ES-I3 (cell line): Measurements from ENCODE around the gene CFAP251.

Experiments
- H3K36me3 ChIP-seq: 2 replicates; pipeline ENCODE4 v1.6.1; 2013; ENCODE audit warnings: mild to moderate bottlenecking, low read length, control low read depth, moderate library complexity; ENCODE audit not compliant: insufficient read depth
- H3K4me1 ChIP-seq: 2 replicates; pipeline ENCODE4 v1.6.1; 2013; ENCODE audit warnings: mild to moderate bottlenecking, control low read depth, low read length; ENCODE audit not compliant: insufficient read depth
- H3K9ac ChIP-seq: 2 replicates; pipeline ENCODE4 v1.6.1; 2013; ENCODE audit warnings: low read depth, mild to moderate bottlenecking, low read length, moderate library complexity
- H3K9me3 ChIP-seq: 2 replicates; pipeline ENCODE4 v1.6.1; 2013; ENCODE audit warnings: mild to moderate bottlenecking, low read length, moderate library complexity; ENCODE audit not compliant: control insufficient read depth, insufficient read depth

The CFAP251 gene

DNA sequence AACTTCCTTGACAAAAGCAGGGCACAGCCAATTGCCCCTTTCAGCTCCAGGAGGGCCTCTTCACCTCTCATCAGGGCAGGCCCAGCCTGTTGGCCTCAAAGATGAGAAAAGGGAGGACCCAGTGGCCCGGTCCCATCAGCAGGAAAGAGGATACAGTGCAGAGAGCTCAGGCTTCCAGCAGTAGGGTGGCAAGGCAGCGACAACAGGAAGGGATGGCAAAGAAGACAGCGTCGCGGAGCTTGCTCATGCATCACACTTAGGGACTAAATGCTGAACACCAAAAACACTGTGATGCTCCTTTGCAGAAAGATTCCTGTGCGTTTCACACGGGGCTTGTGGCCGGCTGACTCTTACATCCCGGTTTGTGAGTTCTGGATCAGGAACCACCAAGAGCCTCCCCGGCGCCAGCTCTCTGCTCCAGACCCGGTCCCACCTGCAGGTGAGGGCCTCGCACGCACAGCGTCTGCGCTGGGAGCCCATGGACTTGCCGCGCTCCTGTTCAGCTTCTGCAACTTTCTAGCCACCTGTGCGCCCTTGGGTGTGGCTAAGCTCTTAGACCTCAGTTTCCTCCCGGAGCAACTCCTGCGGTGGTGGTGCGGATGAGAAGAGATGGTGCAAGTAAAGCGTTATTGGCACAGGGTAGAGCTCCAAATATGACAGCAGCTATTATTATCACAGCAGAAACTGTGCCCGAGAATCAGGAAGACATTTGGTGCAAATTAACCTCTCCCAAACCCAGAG is 88.0 kb downstream of the CFAP251 start:
- no peaks in the 10 kb centered on the region for H3K4me1 ChIP-seq
- H3K9ac ChIP-seq, result no peak overlapping the region
- H3K9me3 ChIP-seq, result no peaks in the 10 kb centered on the region
- no peaks in the 10 kb centered on the region for H3K36me3 ChIP-seq

DNA sequence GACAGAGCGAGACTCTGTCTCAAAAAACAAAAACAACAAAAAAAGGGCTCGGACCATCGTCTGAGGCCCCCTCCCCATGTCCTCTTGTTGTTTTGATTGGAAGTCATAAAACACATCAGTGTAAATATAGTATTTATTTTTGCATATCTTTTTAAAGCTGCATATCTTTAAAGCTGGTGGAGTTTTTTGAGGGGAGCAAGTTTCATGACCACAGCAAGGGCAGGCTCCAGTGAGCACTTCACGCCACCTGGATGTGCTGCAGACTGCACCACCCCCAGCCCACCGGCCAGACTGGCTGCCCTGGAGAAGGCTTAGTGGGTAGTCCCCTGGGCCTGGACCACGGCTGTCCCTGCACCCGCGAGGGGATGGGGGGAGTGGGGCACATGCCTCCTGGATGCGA is 91.3 kb downstream of the CFAP251 start:
- no peak overlapping the region for H3K9ac ChIP-seq
- no peaks in the 10 kb centered on the region for H3K4me1 ChIP-seq
- H3K9me3 ChIP-seq, result no peaks in the 10 kb centered on the region
- no peaks in the 10 kb centered on the region for H3K36me3 ChIP-seq

DNA sequence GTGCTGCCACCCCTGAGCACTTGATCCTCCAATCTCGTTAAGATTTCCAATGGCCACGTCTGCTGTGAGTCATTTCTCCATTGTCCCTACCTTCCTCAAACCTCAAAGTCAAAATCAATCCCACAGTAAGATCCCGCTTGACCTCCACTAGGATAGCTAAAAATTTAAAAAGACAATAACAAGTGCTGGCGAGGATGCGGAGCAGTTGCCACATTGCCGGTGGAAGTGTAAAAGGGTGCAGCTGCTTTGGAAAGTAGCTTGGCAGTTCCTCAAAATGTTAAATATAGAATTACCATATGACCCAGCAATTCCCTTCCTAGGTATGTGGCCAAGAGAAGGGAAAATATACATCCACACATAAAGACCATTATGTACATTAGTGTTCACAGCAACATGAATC is 93.8 kb downstream of the CFAP251 start:
- Histone ChIP-seq H3K9me3 (no peaks in the 10 kb centered on the region), H3K9ac (no peak overlapping the region), H3K36me3 (no peaks in the 10 kb centered on the region), H3K4me1 (no peaks in the 10 kb centered on the region)

DNA sequence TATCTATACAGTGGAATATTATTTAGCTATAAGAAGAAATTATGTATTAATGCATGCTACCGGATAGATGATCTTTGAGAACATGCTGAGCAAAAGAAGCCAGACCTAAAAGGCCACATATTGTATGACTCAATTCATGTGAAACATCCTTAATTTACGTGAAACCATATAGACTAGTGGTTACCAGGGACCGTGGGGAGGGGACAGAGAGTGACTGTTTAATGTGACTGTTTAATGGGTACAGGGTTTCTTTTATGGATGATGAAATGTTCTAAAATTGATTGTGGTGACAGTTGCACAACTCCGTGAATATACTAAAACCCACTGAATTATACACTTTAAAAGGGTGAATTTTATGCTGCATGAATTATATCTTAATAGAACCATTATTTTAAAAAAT is 94.7 kb downstream of the CFAP251 start:
- H3K9ac ChIP-seq, result no peak overlapping the region
- no peaks in the 10 kb centered on the region for H3K4me1 ChIP-seq
- no peaks in the 10 kb centered on the region for H3K9me3 ChIP-seq
- H3K36me3 ChIP-seq, result no peaks in the 10 kb centered on the region

DNA sequence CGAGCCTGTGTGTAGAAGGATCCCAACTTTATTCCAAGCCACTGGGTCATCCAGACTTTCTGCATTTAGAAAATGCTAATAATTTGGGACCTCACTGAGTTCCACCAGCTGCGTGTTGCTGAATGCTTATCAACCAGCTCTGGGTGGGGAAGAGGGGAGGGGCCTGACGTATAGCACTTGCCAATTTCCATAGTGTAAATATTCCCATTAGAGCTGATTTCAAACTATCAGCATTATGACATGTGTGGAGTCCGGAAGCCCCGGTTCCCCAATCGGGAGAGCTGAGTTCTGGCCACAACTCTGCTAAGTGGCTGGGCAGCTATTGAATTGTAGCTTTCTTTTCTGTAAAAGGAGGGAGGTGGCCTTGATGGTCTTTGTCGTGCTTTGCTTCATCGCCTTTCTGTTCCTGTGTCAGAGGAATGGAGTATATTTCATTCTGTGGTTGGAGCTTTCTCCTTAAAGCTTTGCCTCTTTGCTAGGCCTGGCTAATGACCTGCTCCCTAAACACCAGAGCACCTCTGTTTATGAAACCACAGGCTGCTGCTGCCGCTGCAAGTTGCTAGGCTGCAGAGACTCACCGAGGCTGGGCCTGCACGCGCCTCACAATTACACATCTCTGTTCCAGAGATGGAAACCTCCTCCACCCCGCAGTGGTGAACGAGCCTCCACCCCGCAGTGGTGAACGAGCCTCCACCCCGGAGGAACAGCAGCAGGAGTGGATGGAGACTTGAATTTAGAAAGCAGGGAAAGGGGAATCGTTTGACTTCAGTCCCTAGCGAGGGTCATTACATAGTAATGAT is 95.6 kb downstream of the CFAP251 start:
- no peaks in the 10 kb centered on the region for H3K4me1 ChIP-seq
- no peaks in the 10 kb centered on the region for H3K36me3 ChIP-seq
- no peak overlapping the region for H3K9ac ChIP-seq
- no peaks in the 10 kb centered on the region for H3K9me3 ChIP-seq

DNA sequence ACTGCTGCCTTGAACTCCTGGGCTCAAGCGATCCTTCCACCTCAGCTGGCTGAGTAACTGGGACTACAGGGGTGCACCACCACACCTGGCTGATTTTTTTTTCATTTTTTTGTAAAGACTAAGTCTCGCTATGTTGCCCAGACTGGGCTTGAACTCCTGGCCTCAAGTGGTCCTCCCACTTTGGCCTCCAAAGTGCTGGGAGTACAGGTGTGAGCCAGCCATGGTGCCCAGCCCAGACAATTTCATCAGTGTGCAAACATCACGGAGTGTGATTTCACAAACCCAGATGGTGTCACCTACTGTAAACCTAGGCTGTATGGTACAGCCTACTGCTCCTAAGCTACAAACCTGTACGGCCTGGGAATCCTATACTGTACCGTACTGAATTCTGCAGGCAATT is 96.4 kb downstream of the CFAP251 start:
- Histone ChIP-seq H3K36me3 (no peaks in the 10 kb centered on the region), H3K9ac (no peak overlapping the region), H3K9me3 (no peaks in the 10 kb centered on the region), H3K4me1 (no peaks in the 10 kb centered on the region)

DNA sequence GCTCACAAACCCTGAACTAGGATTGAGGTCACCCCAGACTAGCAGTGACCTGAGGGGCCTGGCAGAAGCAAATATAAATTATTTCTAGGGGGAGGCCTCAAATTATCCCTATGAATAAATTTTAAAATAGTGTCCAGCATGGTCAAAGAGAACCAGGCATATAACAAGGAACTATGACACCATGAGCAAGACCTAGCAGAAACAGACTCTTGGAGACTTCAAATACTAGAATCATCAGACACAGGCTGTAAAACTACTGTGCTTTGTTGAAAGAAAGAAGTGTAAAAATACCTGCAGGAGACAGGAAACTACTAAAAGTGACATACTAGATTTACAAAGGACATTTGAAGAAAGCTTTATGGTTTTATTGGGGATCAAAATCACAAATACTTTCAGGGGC is 100.1 kb downstream of the CFAP251 start:
- no peaks in the 10 kb centered on the region for H3K4me1 ChIP-seq
- no peaks in the 10 kb centered on the region for H3K36me3 ChIP-seq
- no peaks in the 10 kb centered on the region for H3K9me3 ChIP-seq
- no peak overlapping the region for H3K9ac ChIP-seq

DNA sequence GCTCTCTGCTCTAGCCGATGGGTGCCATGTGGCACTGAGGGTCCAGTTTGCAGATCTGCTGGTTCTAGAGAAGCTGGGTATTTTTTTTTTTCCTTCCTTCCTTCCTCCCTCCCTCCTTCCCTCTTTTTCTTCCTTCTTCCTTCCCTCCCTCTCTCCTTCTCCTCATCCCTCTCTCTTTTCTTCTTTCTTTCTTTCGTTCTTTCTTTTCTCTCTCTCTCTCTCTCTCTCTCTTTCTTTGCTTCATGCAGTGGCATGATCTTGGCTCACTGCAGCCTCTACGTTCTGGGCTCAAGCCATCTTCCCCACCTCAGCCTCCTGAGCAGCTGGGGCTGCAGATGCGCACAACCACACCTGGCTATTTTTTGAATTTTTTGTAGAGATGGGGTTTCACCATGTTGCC is 100.5 kb downstream of the CFAP251 start:
- no peaks in the 10 kb centered on the region for H3K36me3 ChIP-seq
- no peaks in the 10 kb centered on the region for H3K9me3 ChIP-seq
- H3K9ac ChIP-seq, result no peak overlapping the region
- no peaks in the 10 kb centered on the region for H3K4me1 ChIP-seq

DNA sequence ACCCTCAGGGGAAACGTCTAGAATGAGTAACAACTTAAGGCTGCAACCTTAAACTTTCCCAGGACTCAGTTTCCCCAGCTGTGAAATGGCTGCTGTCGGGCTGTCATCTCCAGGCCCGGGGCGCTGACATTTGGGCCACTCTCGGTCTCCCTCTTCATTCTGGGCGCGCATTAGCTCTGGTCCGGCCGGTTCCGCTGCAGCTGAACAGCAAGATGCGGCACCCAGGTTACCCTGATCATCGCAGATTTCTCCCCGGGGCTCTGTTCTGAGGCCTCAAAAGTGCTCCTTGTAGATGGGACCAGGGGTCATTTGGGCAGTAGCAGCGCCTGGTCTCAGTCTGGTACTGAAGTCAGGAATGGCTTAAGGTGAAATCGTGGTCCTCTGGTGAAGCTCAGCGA is 102.4 kb downstream of the CFAP251 start:
- H3K9me3 ChIP-seq, result no peaks in the 10 kb centered on the region
- H3K36me3 ChIP-seq, result no peaks in the 10 kb centered on the region
- H3K9ac ChIP-seq, result peak overlapping the region; percentile 55; the same call in 1 of the 2 replicates
- H3K4me1 ChIP-seq, result no peaks in the 10 kb centered on the region

DNA sequence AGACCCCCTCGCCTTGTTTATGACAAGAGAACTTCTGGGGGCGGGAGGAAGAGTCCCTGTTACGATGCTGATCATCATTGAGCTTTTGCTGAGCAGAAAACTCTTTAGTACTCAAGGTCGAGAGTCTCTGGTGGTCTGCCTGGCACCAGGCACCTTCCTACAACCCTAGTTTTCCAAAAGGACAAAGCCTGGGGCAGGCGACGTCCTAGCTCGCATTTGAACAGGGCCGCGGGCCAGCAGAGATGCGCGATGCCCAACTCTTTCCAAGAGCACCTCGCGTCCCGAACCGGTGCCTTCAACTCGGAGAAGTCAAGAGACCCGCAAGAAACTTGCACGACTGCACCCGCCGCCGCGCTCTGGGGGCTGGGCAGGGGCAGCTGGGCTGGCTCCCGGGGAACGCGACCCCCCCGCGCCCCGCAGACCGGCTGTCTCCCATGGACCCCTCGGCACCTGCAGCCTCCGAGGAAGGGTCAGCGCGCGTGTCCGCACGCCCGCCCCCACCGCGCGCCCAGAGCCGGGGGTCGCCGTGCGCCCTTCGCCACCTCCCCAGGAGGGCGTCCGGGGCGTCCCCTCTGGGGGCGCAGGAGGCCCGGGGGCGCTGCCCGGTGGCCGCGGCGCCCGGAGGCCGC is 102.9 kb downstream of the CFAP251 start:
- H3K4me1 ChIP-seq, result no peaks in the 10 kb centered on the region
- H3K9ac ChIP-seq, result peak overlapping the region; percentile 55
- H3K9me3 ChIP-seq, result no peaks in the 10 kb centered on the region
- H3K36me3 ChIP-seq, result no peaks in the 10 kb centered on the region

DNA sequence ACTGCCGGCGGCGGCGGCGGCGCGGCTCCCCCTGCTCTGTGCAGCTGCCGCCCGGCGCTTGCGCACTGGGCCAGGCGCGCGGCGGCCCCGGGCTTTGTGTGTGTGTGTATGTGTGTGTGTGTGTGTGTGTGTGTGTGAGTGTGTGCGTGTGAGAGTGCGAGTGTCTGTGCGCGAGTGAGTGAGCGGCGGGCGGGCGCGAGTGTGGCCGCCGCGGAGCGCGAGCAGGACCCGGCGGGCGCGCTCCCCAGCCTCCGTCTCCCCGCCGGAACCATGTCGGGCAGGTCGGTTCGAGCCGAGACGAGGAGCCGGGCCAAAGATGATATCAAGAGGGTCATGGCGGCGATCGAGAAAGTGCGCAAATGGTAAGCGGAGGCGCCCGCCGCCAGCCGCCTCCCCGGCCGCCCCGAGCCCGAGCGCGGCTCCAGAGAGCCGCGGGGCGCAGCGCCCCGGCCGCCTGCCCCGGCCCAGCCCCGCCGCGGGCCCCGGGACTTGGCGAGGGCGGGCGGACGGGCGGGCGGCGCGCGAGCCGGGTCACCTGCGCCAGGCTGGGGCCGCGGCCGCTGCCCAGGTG is 103.5 kb downstream of the CFAP251 start, which contains the start of gene BCL7A:
Gene BCL7A (plus strand): TSS at position 63 of the 571 bp plus-strand sequence. CDS start 208 bp downstream, at position 271.
- H3K4me1 ChIP-seq, result no peaks in the 10 kb centered on the region
- H3K9ac ChIP-seq, result peak within 1 kb of the TSS; percentile 55
- no peaks in the 10 kb centered on the region for H3K9me3 ChIP-seq
- H3K36me3 ChIP-seq, result no peaks in the 10 kb centered on the region

DNA sequence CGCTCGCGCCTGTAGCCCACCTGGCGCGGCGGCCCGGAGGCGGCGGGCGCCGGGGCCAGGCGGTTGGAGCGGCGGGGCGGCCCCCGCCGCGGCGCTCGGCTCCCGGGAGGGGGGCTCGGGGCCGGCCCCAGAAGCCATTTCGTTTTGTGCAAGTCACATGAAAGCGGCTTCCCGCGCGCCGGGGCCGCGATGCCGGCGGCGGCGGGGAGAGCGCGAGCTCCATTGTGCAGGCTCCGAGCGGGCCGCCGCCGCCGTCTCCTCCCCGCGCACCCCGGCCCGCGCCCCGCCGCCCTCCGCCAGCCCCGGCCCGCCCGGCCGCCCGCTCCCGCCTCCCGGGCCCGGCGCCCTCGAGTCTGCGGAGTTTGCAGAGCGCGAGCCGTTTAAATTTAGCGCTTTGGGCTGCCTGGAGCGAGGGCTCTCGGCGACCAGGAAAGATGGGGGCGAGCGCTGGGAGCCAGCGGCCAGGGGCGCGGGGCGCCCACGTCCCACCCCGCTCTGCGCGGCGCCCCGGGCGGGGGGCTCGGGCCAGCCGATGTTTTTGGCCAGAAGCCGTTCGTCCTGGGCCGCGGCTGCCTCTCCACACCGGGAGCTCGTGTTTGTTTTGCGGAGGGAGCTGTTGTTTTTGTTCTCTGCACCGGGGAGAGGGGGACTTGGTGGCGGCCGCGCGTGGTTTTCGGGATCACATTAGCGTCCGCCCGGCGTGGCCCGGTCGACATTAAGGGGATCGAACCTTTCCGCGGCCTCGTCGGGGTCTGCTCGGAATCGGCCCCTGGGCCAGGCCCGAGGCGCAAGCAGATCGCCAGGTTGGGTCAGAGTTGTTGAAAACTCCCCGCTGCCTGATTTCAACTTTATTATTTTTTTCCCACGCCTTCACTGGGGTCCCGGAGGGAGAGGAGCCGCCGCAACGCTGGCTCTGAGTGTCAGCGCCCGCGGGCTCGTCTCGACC is 104.3 kb downstream of the CFAP251 start:
- peak overlapping the region; percentile 52 for H3K9ac ChIP-seq
- no peaks in the 10 kb centered on the region for H3K4me1 ChIP-seq
- H3K36me3 ChIP-seq, result no peaks in the 10 kb centered on the region
- no peaks in the 10 kb centered on the region for H3K9me3 ChIP-seq

DNA sequence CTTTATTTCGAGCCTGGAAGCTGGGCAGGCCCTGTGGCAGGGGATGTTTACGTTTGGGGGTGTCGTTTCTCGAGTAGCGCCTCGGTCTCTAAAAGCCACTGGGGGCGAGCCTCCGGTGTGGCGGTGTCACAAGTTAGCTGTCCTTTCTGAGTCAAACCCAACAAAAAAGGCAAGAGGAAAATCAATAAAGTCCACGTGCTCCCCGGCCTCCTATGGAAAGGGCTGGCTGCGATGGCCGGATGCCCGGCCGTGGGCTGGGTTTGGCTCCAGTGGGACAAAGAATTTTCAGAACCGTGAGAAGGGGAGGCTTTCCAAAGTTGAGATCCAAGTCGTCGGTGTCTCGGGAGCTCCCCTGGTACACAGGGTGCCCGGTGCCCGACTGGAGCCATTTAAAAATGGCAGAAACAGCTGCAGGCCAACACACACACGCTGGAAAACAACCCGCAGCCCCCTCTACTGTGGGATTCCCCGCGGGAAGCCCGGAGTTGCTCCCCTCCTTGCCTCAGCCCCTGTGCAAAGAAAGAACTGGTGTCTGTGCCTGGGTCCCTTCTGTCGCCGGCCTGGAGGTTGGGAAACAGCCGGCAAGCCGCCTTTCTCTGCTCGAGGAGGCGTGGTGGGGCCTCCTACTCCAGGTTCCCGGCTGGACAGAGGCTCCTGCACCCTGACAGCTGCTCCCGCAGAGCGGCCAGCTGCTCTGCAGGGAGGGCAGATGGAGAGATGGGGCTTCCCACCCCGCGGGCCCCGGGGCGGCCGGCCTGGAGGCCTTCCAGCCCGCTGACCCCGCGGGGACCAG is 105.1 kb downstream of the CFAP251 start:
- H3K4me1 ChIP-seq, result no peaks in the 10 kb centered on the region
- H3K36me3 ChIP-seq, result no peaks in the 10 kb centered on the region
- no peaks in the 10 kb centered on the region for H3K9me3 ChIP-seq
- H3K9ac ChIP-seq, result peak overlapping the region; percentile 52; the same call in 1 of the 2 replicates
